ENCODE data around the gene HACL1.
"Not testable (repeated sequence)": the region's sequence is repeated elsewhere in the genome, so short reads cannot be mapped to it uniquely, and the experiment has no call there.

Gene HACL1

GRCh38 chr3:15629860-15630597, 28.7 kb upstream of the HACL1 start:
- Histone ChIP-seq H3K9me3 (ENCODE audit: control insufficient read depth in 2 of 2, low read length in 2 of 2) (no peaks in the 10 kb centered on the region), H3K4me1 (ENCODE audit: control insufficient read depth in 2 of 2, insufficient read depth in 2 of 2, low read length in 2 of 2) (no peaks in the 10 kb centered on the region), H3K27ac (ENCODE audit: low read depth in 2 of 2, low read length in 2 of 2) (no peak overlapping the region), H3K36me3 (ENCODE audit: control insufficient read depth in 2 of 2, insufficient read depth in 2 of 2, low read length in 2 of 2) (peaks cover 0 to 2% of the 10 kb centered on the region in 2 donors), H3K27me3 (ENCODE audit: control insufficient read depth in 2 of 2, insufficient read depth in 2 of 2, low read length in 2 of 2) (no peaks in the 10 kb centered on the region), H3K9ac (ENCODE audit: low read depth in 1 of 2, low read length in 2 of 2) (no peak overlapping the region), H3K4me3 (ENCODE audit: low read length in 2 of 2) (peak overlapping the region; percentile 30 to 51)

GRCh38 chr3:15628967-15629366, 27.6 kb upstream of the HACL1 start:
- Histone ChIP-seq H3K4me1 (ENCODE audit: control insufficient read depth in 2 of 2, insufficient read depth in 2 of 2, low read length in 2 of 2) (no peaks in the 10 kb centered on the region), H3K9me3 (ENCODE audit: control insufficient read depth in 2 of 2, low read length in 2 of 2) (no peaks in the 10 kb centered on the region), H3K4me3 (ENCODE audit: low read length in 2 of 2) (no peak overlapping the region), H3K9ac (ENCODE audit: low read depth in 1 of 2, low read length in 2 of 2) (no peak overlapping the region), H3K27me3 (ENCODE audit: control insufficient read depth in 2 of 2, insufficient read depth in 2 of 2, low read length in 2 of 2) (no peaks in the 10 kb centered on the region), H3K27ac (ENCODE audit: low read depth in 2 of 2, low read length in 2 of 2) (no peak overlapping the region), H3K36me3 (ENCODE audit: control insufficient read depth in 2 of 2, insufficient read depth in 2 of 2, low read length in 2 of 2) (peaks cover 0 to 2% of the 10 kb centered on the region in 2 donors)

GRCh38 chr3:15623535-15624440, 22.4 kb upstream of the HACL1 start:
- H3K36me3 ChIP-seq (ENCODE audit: control insufficient read depth in 2 of 2, insufficient read depth in 2 of 2, low read length in 2 of 2) = peaks cover 0 to 2% of the 10 kb centered on the region in 2 donors
- H3K4me1 ChIP-seq (ENCODE audit: control insufficient read depth in 2 of 2, insufficient read depth in 2 of 2, low read length in 2 of 2) = no peaks in the 10 kb centered on the region
- no peaks in the 10 kb centered on the region for H3K27me3 ChIP-seq (ENCODE audit: control insufficient read depth in 2 of 2, insufficient read depth in 2 of 2, low read length in 2 of 2)
- peaks cover 2 to 5% of the 10 kb centered on the region in 2 donors for H3K9me3 ChIP-seq (ENCODE audit: control insufficient read depth in 2 of 2, low read length in 2 of 2)
- H3K9ac ChIP-seq (ENCODE audit: low read depth in 1 of 2, low read length in 2 of 2) = no peak overlapping the region
- no peak overlapping the region for H3K27ac ChIP-seq (ENCODE audit: low read depth in 2 of 2, low read length in 2 of 2)
- H3K4me3 ChIP-seq (ENCODE audit: low read length in 2 of 2) = no peak overlapping the region

- not testable (repeated sequence) for H3K4me1 ChIP-seq (ENCODE audit: control insufficient read depth in 2 of 2, insufficient read depth in 2 of 2, low read length in 2 of 2); H3K27me3 ChIP-seq (ENCODE audit: control insufficient read depth in 2 of 2, insufficient read depth in 2 of 2, low read length in 2 of 2); H3K4me3 ChIP-seq (ENCODE audit: low read length in 2 of 2); H3K9ac ChIP-seq (ENCODE audit: low read depth in 1 of 2, low read length in 2 of 2); H3K36me3 ChIP-seq (ENCODE audit: control insufficient read depth in 2 of 2, insufficient read depth in 2 of 2, low read length in 2 of 2); H3K9me3 ChIP-seq (ENCODE audit: control insufficient read depth in 2 of 2, low read length in 2 of 2); H3K27ac ChIP-seq (ENCODE audit: low read depth in 2 of 2, low read length in 2 of 2)
Measured at GRCh38 chr3:15619659-15620464, 18.5 kb upstream of the HACL1 start.

- H3K4me3 ChIP-seq (ENCODE audit: low read length in 2 of 2) = no peak overlapping the region
- H3K27me3 ChIP-seq (ENCODE audit: control insufficient read depth in 2 of 2, insufficient read depth in 2 of 2, low read length in 2 of 2) = no peaks in the 10 kb centered on the region
- no peak overlapping the region for H3K9ac ChIP-seq (ENCODE audit: low read depth in 1 of 2, low read length in 2 of 2)
- no peak overlapping the region for H3K27ac ChIP-seq (ENCODE audit: low read depth in 2 of 2, low read length in 2 of 2)
- peaks cover 2 to 5% of the 10 kb centered on the region in 2 donors for H3K9me3 ChIP-seq (ENCODE audit: control insufficient read depth in 2 of 2, low read length in 2 of 2)
- no peaks in the 10 kb centered on the region for H3K36me3 ChIP-seq (ENCODE audit: control insufficient read depth in 2 of 2, insufficient read depth in 2 of 2, low read length in 2 of 2)
- H3K4me1 ChIP-seq (ENCODE audit: control insufficient read depth in 2 of 2, insufficient read depth in 2 of 2, low read length in 2 of 2) = peaks cover 0 to under 1% of the 10 kb centered on the region in 2 donors
Measured at GRCh38 chr3:15616053-15616452, 14.7 kb upstream of the HACL1 start.

GRCh38 chr3:15614958-15615357, 13.6 kb upstream of the HACL1 start:
- Histone ChIP-seq H3K36me3 (ENCODE audit: control insufficient read depth in 2 of 2, insufficient read depth in 2 of 2, low read length in 2 of 2) (no peaks in the 10 kb centered on the region), H3K9ac (ENCODE audit: low read depth in 1 of 2, low read length in 2 of 2) (no peak overlapping the region), H3K27me3 (ENCODE audit: control insufficient read depth in 2 of 2, insufficient read depth in 2 of 2, low read length in 2 of 2) (no peaks in the 10 kb centered on the region), H3K4me1 (ENCODE audit: control insufficient read depth in 2 of 2, insufficient read depth in 2 of 2, low read length in 2 of 2) (peaks cover 0 to 2% of the 10 kb centered on the region in 2 donors), H3K27ac (ENCODE audit: low read depth in 2 of 2, low read length in 2 of 2) (no peak overlapping the region), H3K9me3 (ENCODE audit: control insufficient read depth in 2 of 2, low read length in 2 of 2) (peaks cover 0 to 3% of the 10 kb centered on the region in 2 donors), H3K4me3 (ENCODE audit: low read length in 2 of 2) (no peak overlapping the region)

GRCh38 chr3:15612001-15612400, 10.6 kb upstream of the HACL1 start:
- Histone ChIP-seq H3K4me1 (ENCODE audit: control insufficient read depth in 2 of 2, insufficient read depth in 2 of 2, low read length in 2 of 2) (peaks cover 10 to 12% of the 10 kb centered on the region in 2 donors), H3K27ac (ENCODE audit: low read depth in 2 of 2, low read length in 2 of 2) (no peak overlapping the region), H3K27me3 (ENCODE audit: control insufficient read depth in 2 of 2, insufficient read depth in 2 of 2, low read length in 2 of 2) (no peaks in the 10 kb centered on the region), H3K36me3 (ENCODE audit: control insufficient read depth in 2 of 2, insufficient read depth in 2 of 2, low read length in 2 of 2) (no peaks in the 10 kb centered on the region), H3K4me3 (ENCODE audit: low read length in 2 of 2) (no peak overlapping the region), H3K9ac (ENCODE audit: low read depth in 1 of 2, low read length in 2 of 2) (no peak overlapping the region), H3K9me3 (ENCODE audit: control insufficient read depth in 2 of 2, low read length in 2 of 2) (no peaks in the 10 kb centered on the region)

- H3K4me3 ChIP-seq (ENCODE audit: low read length in 2 of 2) = no peak overlapping the region
- no peaks in the 10 kb centered on the region for H3K27me3 ChIP-seq (ENCODE audit: control insufficient read depth in 2 of 2, insufficient read depth in 2 of 2, low read length in 2 of 2)
- no peaks in the 10 kb centered on the region for H3K9me3 ChIP-seq (ENCODE audit: control insufficient read depth in 2 of 2, low read length in 2 of 2)
- H3K36me3 ChIP-seq (ENCODE audit: control insufficient read depth in 2 of 2, insufficient read depth in 2 of 2, low read length in 2 of 2) = no peaks in the 10 kb centered on the region
- H3K9ac ChIP-seq (ENCODE audit: low read depth in 1 of 2, low read length in 2 of 2) = no peak overlapping the region
- H3K4me1 ChIP-seq (ENCODE audit: control insufficient read depth in 2 of 2, insufficient read depth in 2 of 2, low read length in 2 of 2) = peaks cover 10 to 20% of the 10 kb centered on the region in 2 donors
- no peak overlapping the region for H3K27ac ChIP-seq (ENCODE audit: low read depth in 2 of 2, low read length in 2 of 2)
Measured at GRCh38 chr3:15611018-15611417, 9.6 kb upstream of the HACL1 start.

- Histone ChIP-seq H3K36me3 (ENCODE audit: control insufficient read depth in 2 of 2, insufficient read depth in 2 of 2, low read length in 2 of 2) (no peaks in the 10 kb centered on the region), H3K27me3 (ENCODE audit: control insufficient read depth in 2 of 2, insufficient read depth in 2 of 2, low read length in 2 of 2) (no peaks in the 10 kb centered on the region), H3K9ac (ENCODE audit: low read depth in 1 of 2, low read length in 2 of 2) (no peak overlapping the region), H3K27ac (ENCODE audit: low read depth in 2 of 2, low read length in 2 of 2) (no peak overlapping the region), H3K4me1 (ENCODE audit: control insufficient read depth in 2 of 2, insufficient read depth in 2 of 2, low read length in 2 of 2) (peaks cover 10 to 20% of the 10 kb centered on the region in 2 donors), H3K4me3 (ENCODE audit: low read length in 2 of 2) (no peak overlapping the region), H3K9me3 (ENCODE audit: control insufficient read depth in 2 of 2, low read length in 2 of 2) (no peaks in the 10 kb centered on the region)
Measured at GRCh38 chr3:15610082-15610759, 8.9 kb upstream of the HACL1 start.

All from mucosa of rectum (tissue), 2 donors.